NCI-H1105 treated with DMSO at 0.1 percent for 48 hours (cell line): ENCODE measurements around the gene SLC45A1.

ENCODE experiments used
- DNase-seq: peaks from one replicate; lab custom pipeline; 2025; lab: John Stamatoyannopoulos, UW

SLC45A1 gene

GRCh38 chr1:8335246-8335645 is 17.3 kb downstream of the SLC45A1 start:
- no peak for DNase-seq

GRCh38 chr1:8337776-8338525 is 20.0 kb downstream of the SLC45A1 start:
- no peak for DNase-seq

GRCh38 chr1:8338526-8339202 is 20.8 kb downstream of the SLC45A1 start:
- DNase-seq, result no peak

- no peak for DNase-seq
Measured at GRCh38 chr1:8339203-8339600, 21.3 kb downstream of the SLC45A1 start.

- DNase-seq, result no peak
Measured at GRCh38 chr1:8340448-8340847, 22.5 kb downstream of the SLC45A1 start.

GRCh38 chr1:8342325-8342724 is 24.4 kb downstream of the SLC45A1 start:
- no peak for DNase-seq

- DNase-seq, result no peak
Measured at GRCh38 chr1:8343044-8343443, 25.1 kb downstream of the SLC45A1 start.

- DNase-seq, result no peak
Measured at GRCh38 chr1:8343464-8344001, 25.6 kb downstream of the SLC45A1 start.

GRCh38 chr1:8344893-8345507 is 27.1 kb downstream of the SLC45A1 start:
- no peak for DNase-seq

GRCh38 chr1:8345621-8346415 is 27.9 kb downstream of the SLC45A1 start:
- no peak for DNase-seq

GRCh38 chr1:8347635-8348034 is 29.7 kb downstream of the SLC45A1 start:
- DNase-seq, result no peak

- no peak for DNase-seq
Measured at GRCh38 chr1:8348047-8348776, 30.3 kb downstream of the SLC45A1 start.

- DNase-seq, result peak; percentile 70
Measured at GRCh38 chr1:8348777-8349472, 31.0 kb downstream of the SLC45A1 start.

- DNase-seq, result no peak
Measured at GRCh38 chr1:8349473-8349865, 31.6 kb downstream of the SLC45A1 start.

- DNase-seq, result no peak
Measured at GRCh38 chr1:8349961-8350360, 32.0 kb downstream of the SLC45A1 start.

- DNase-seq, result no peak
Measured at GRCh38 chr1:8350914-8351684, 33.2 kb downstream of the SLC45A1 start.

GRCh38 chr1:8351693-8352470 is 34.0 kb downstream of the SLC45A1 start:
- no peak for DNase-seq

GRCh38 chr1:8352471-8352845 is 34.5 kb downstream of the SLC45A1 start:
- no peak for DNase-seq
